HCT116 (cell line): ENCODE results near the gene KIAA1671. TPM values are rescaled to one million over a fixed set of nuclear protein-coding genes. Genes with fewer than 3 reads are reported as not detected.

Experiments
- ATAC-seq: fragments of 200-7000 bp; cut with Tn5 transposase; 2 replicates; pipeline ENCODE4 v1.9.1; 2020; ENCODE audit warnings: mild to moderate bottlenecking, moderate library complexity
- BruUV-seq: library from RNA; stranded (reverse); fragments of 400-500 nt; replicated peaks from 2 replicates; lab custom pipeline; 2021; lab: Mats Ljungman, UMichigan
- CTCF ChIA-PET: fragments of 300-600 bp; sonication (Branson Sonifier 250); formaldehyde crosslinking; loops from one replicate; lab custom pipeline; 2021; ENCODE audit warnings: antibody characterized with exemption; lab: Charles Lee
- POLR2A ChIA-PET: fragments of 300-600, 350-600 bp; sonication (Branson Sonifier 250); formaldehyde crosslinking; loops from one replicate; lab custom pipeline; 2021; ENCODE audit warnings: antibody characterized with exemption; lab: Charles Lee
- RAD21 ChIA-PET, 2 experiments: fragments of 300-600 bp; sonication (Branson Sonifier 250); formaldehyde crosslinking; loops; one replicate each; lab custom pipeline; 2023; ENCODE audit warnings: low total read pairs in 2 of 2; ENCODE audit not compliant: uncharacterized antibody in 2 of 2, unreplicated experiment in 2 of 2, low non-redundant PET in 1 of 2; lab: Charles Lee
- DNase-seq: peaks from one replicate; pipeline ENCODE4 v3.0.0-alpha.2; 2010; ENCODE audit warnings: low read depth, low spot score
- H2AFZ ChIP-seq: fragments of 200-600 bp; shearing (Covaris generic), sonication (generic); 2 replicates; pipeline ENCODE4 v1.6.1; 2017; ENCODE audit warnings: low read depth, mixed run types, mixed read lengths, antibody characterized with exemption, low read length; ENCODE audit not compliant: poor library complexity, severe bottlenecking
- H3K27ac ChIP-seq: 2 replicates; pipeline ENCODE4 v1.5.1; 2012; ENCODE audit warnings: low read depth, low read length
- H3K27me3 ChIP-seq: fragments of 200-600 bp; sonication (generic); 2 replicates; pipeline ENCODE4 v1.6.1; 2016; ENCODE audit warnings: mixed run types, low read length, mixed read lengths; ENCODE audit not compliant: insufficient read depth
- H3K36me3 ChIP-seq, 2 experiments: fragments of 200-500 bp in 1 of 2; fragments of 200-600 bp in 1 of 2; sonication (Bioruptor generic) in 1 of 2; sonication (generic) in 1 of 2; 2 replicates each; pipeline versions ENCODE4 v1.5.1 to v1.6.1; 2014 to 2016; ENCODE audit warnings: low read length in 2 of 2, inconsistent platforms in 1 of 2, mixed read lengths in 1 of 2, mixed run types in 1 of 2; ENCODE audit not compliant: insufficient read depth in 2 of 2, control insufficient read depth in 1 of 2
- H3K4me1 ChIP-seq, 2 experiments: fragments of 200-600 bp in 1 of 2; sonication (generic) in 1 of 2; 2 replicates each; pipeline versions ENCODE4 v1.5.1 to v1.6.1; 2012 to 2017; ENCODE audit warnings: low read length in 2 of 2, inconsistent platforms in 1 of 2, mild to moderate bottlenecking in 1 of 2, mixed read lengths in 1 of 2, mixed run types in 1 of 2, moderate library complexity in 1 of 2; ENCODE audit not compliant: insufficient read depth in 2 of 2, control insufficient read depth in 1 of 2
- H3K4me2 ChIP-seq: fragments of 200-600 bp; sonication (generic); 2 replicates; pipeline ENCODE4 v1.6.1; 2017; ENCODE audit warnings: mixed run types, low read length, mixed read lengths
- H3K4me3 ChIP-seq, 2 experiments: fragments of 200-600 bp in 1 of 2; sonication (generic) in 1 of 2; replicated peaks in 1 of 2; 2 replicates each; pipeline ENCODE4 v1.5.1; 2011 to 2016; ENCODE audit warnings: low read length in 2 of 2, control low read depth in 1 of 2, low read depth in 1 of 2, mild to moderate bottlenecking in 1 of 2, mixed read lengths in 1 of 2, mixed run types in 1 of 2
- H3K79me2 ChIP-seq: fragments of 200-600 bp; sonication (generic); 2 replicates; pipeline ENCODE4 v1.6.1; 2017; ENCODE audit warnings: mild to moderate bottlenecking, mixed run types, low read length, moderate library complexity, mixed read lengths; ENCODE audit not compliant: insufficient read depth
- H3K9ac ChIP-seq: fragments of 200-600 bp; sonication (generic); 2 replicates; pipeline ENCODE4 v1.6.1; 2016; ENCODE audit warnings: low read length, mixed read lengths
- H3K9me2 ChIP-seq: fragments of 200-600 bp; sonication (generic), shearing (Covaris generic); 2 replicates; pipeline ENCODE4 v1.6.1; 2017; ENCODE audit warnings: mixed run types, mild to moderate bottlenecking, moderate library complexity; ENCODE audit not compliant: insufficient read depth
- H3K9me3 ChIP-seq, 2 experiments: fragments of 200-500 bp in 1 of 2; fragments of 200-600 bp in 1 of 2; sonication (Bioruptor generic) in 1 of 2; sonication (generic) in 1 of 2; 2 replicates each; pipeline ENCODE4 v1.6.1; 2014 to 2017; ENCODE audit warnings: low read length in 2 of 2, mixed read lengths in 2 of 2, inconsistent platforms in 1 of 2, low read depth in 1 of 2, mild to moderate bottlenecking in 1 of 2, mixed run types in 1 of 2, moderate library complexity in 1 of 2; ENCODE audit not compliant: control insufficient read depth in 1 of 2, insufficient read depth in 1 of 2
- H4K20me1 ChIP-seq: fragments of 200-600 bp; sonication (generic), shearing (Covaris generic); 2 replicates; pipeline ENCODE4 v1.6.1; 2017; ENCODE audit warnings: mixed run types, mild to moderate bottlenecking, moderate library complexity; ENCODE audit not compliant: insufficient read depth
- ATF3 ChIP-seq: IDR thresholded peaks from 2 replicates; pipeline ENCODE4 v1.6.1; 2012
- CEBPB ChIP-seq: IDR thresholded peaks from 2 replicates; pipeline ENCODE4 v1.6.1; 2012; ENCODE audit warnings: low read depth
- CTCF ChIP-seq, 3 experiments: fragments of 200-600 bp in 1 of 3; sonication (generic) in 1 of 3; IDR thresholded peaks in 2 of 3; conservative IDR thresholded peaks in 1 of 3; 2 replicates each; pipeline ENCODE4 v1.5.1; 2012 to 2017; ENCODE audit warnings: low read depth in 2 of 3, low read length in 2 of 3, antibody characterized with exemption in 1 of 3, borderline replicate concordance in 1 of 3, control low read depth in 1 of 3, mild to moderate bottlenecking in 1 of 3, mixed read lengths in 1 of 3, mixed run types in 1 of 3, moderate library complexity in 1 of 3; ENCODE audit not compliant: insufficient read depth in 1 of 3
- EGR1 ChIP-seq: IDR thresholded peaks from 2 replicates; pipeline ENCODE4 v1.6.1; 2012; ENCODE audit warnings: low read depth
- ELF1 ChIP-seq: IDR thresholded peaks from 2 replicates; pipeline ENCODE4 v1.6.1; 2012; ENCODE audit warnings: low read depth, borderline replicate concordance
- FOSL1 ChIP-seq: IDR thresholded peaks from 2 replicates; pipeline ENCODE4 v1.6.1; 2012; ENCODE audit warnings: low read depth
- JUND ChIP-seq: IDR thresholded peaks from 2 replicates; pipeline ENCODE4 v1.6.1; 2012
- POLR2A ChIP-seq: IDR thresholded peaks from 2 replicates; pipeline ENCODE4 v1.7.0; 2011; ENCODE audit warnings: borderline replicate concordance; ENCODE audit not compliant: insufficient read depth, insufficient read length; ENCODE audit errors: extremely low read depth
- RAD21 ChIP-seq: IDR thresholded peaks from 2 replicates; pipeline ENCODE4 v1.6.1; 2012; ENCODE audit warnings: low read depth, mild to moderate bottlenecking
- SP1 ChIP-seq: IDR thresholded peaks from 2 replicates; pipeline ENCODE4 v1.6.1; 2012; ENCODE audit warnings: low read depth
- TCF7L2 ChIP-seq: IDR thresholded peaks from 2 replicates; pipeline ENCODE4 v1.7.0; 2011; ENCODE audit warnings: borderline replicate concordance, inconsistent platforms; ENCODE audit not compliant: insufficient read depth, insufficient read length; ENCODE audit errors: extremely low read depth
- ZBTB33 ChIP-seq: IDR thresholded peaks from 2 replicates; pipeline ENCODE4 v1.6.1; 2011; ENCODE audit warnings: mild to moderate bottlenecking, low read length, moderate library complexity; ENCODE audit not compliant: insufficient replicate concordance; ENCODE audit errors: extremely low read depth
- ZNF274 ChIP-seq: fragments of 200-500 bp; sonication (Bioruptor generic); IDR thresholded peaks from 2 replicates; pipeline ENCODE4 v1.6.1; 2014; ENCODE audit warnings: mild to moderate bottlenecking, low read depth, low read length, inconsistent platforms
- intact Hi-C: fragments of 100-400 bp; cut with micrococcal nuclease; formaldehyde crosslinking; loops from 2 replicates; pipeline ENCODE4 v1.10.0; 2022
- total RNA-seq: library from RNA; stranded (reverse); gene quantifications from one replicate; pipeline ENCODE4 v1.2.1, GENCODE V29; 2021; ENCODE audit not compliant: unreplicated experiment

KIAA1671 gene
- total RNA-seq, 1 experiment from 2014 or later, result 36.8 TPM

GRCh38 chr22:25159028-25159427, 206.5 kb downstream of the KIAA1671 start:
- no peaks in the 10 kb centered on the region for H3K27me3 ChIP-seq
- CTCF ChIA-PET, result interaction anchor here (0.6 kb wide), 1 partner anchor 49 kb away, joined by 3 read pairs; no protein-coding TSS in a partner anchor
- H3K4me1 ChIP-seq, result peaks cover 3 to 6% of the 10 kb centered on the region in 2 experiments; a peak in 2 of 4 replicates
- H3K9me3 ChIP-seq, result no peaks in the 10 kb centered on the region
- no peak for TF ChIP-seq FOSL1
- TF ChIP-seq ZNF274, result no peak
- no peak for TF ChIP-seq EGR1
- no peak for TF ChIP-seq RAD21
- no peak for TF ChIP-seq ATF3
- TF ChIP-seq ELF1, result no peak
- TF ChIP-seq JUND, result no peak
- no peak for TF ChIP-seq CEBPB
- no peak for TF ChIP-seq CTCF (IDR thresholded peaks at IDR 0.05 in 2 of 3, conservative IDR thresholded peaks at IDR 0.05 in 1 of 3; ENCODE audit: borderline replicate concordance in 1 of 3, insufficient read depth in 1 of 3, low read depth in 2 of 3, low read length in 2 of 3)
- no peak for TF ChIP-seq POLR2A
- no peak for TF ChIP-seq TCF7L2
- no peak for TF ChIP-seq ZBTB33
- TF ChIP-seq SP1, result no peak
- H3K79me2 ChIP-seq, result no peaks in the 10 kb centered on the region
- POLR2A ChIA-PET, result no interaction called here
- H3K9me2 ChIP-seq, result no peaks in the 10 kb centered on the region
- RAD21 ChIA-PET, result no interaction called here
- BruUV-seq, result no TSS peak
- H3K4me2 ChIP-seq, result no peak overlapping the region
- no peaks in the 10 kb centered on the region; a peak in 1 of 4 replicates for H3K36me3 ChIP-seq
- ATAC-seq, result no peak
- no peak overlapping the region for H3K4me3 ChIP-seq
- H2AFZ ChIP-seq, result no peak overlapping the region
- no peak overlapping the region for H3K27ac ChIP-seq
- no peaks in the 10 kb centered on the region for H4K20me1 ChIP-seq
- intact Hi-C loops, result no loop called here
- DNase-seq, result no peak
- no peak overlapping the region for H3K9ac ChIP-seq
